SU-DHL-6 (cell line): ENCODE data around the gene PLXNA2.

Source experiments
- H2AFZ ChIP-seq: fragments of 200-600 bp; sonication (generic); 2 replicates; pipeline ENCODE4 v1.6.1; 2014; ENCODE audit warnings: low read depth, mild to moderate bottlenecking, moderate library complexity, mixed read lengths, antibody characterized with exemption, low read length; ENCODE audit not compliant: severe bottlenecking
- H3F3A ChIP-seq: fragments of 200-600 bp; shearing (Covaris generic); 2 replicates; pipeline ENCODE4 v1.6.0; 2016; ENCODE audit warnings: antibody characterized with exemption, mild to moderate bottlenecking; ENCODE audit not compliant: insufficient read depth
- H3K27ac ChIP-seq: fragments of 200-600 bp; sonication (generic); 2 replicates; pipeline ENCODE4 v1.5.1; 2016; ENCODE audit warnings: low read depth, mild to moderate bottlenecking, low read length, moderate library complexity, mixed read lengths
- H3K27me3 ChIP-seq: fragments of 200-600 bp; sonication (generic), shearing (Covaris generic); 2 replicates; pipeline ENCODE4 v1.6.0; 2014; ENCODE audit warnings: mild to moderate bottlenecking, low read length
- H3K36me3 ChIP-seq: fragments of 200-600 bp; sonication (generic); 2 replicates; pipeline ENCODE4 v1.6.1; 2014; ENCODE audit warnings: mild to moderate bottlenecking, low read length, mixed read lengths
- H3K4me2 ChIP-seq: fragments of 300-600, 200-600 bp; shearing (Covaris generic), sonication (generic); 2 replicates; pipeline ENCODE4 v1.6.0; 2014; ENCODE audit warnings: low read length, low read depth, mild to moderate bottlenecking; ENCODE audit not compliant: poor library complexity, severe bottlenecking
- H3K4me3 ChIP-seq: fragments of 200-600 bp; sonication (generic); 2 replicates; pipeline ENCODE4 v1.5.1; 2014; ENCODE audit warnings: antibody characterized with exemption, low read length, mild to moderate bottlenecking, mixed read lengths; ENCODE audit not compliant: insufficient read depth, poor library complexity, severe bottlenecking
- H3K79me2 ChIP-seq: fragments of 200-600 bp; sonication (generic); 2 replicates; pipeline ENCODE4 v1.6.1; 2014; ENCODE audit warnings: mild to moderate bottlenecking, low read length, moderate library complexity; ENCODE audit not compliant: insufficient read depth
- H3K9ac ChIP-seq: fragments of 200-600 bp; sonication (generic); 2 replicates; pipeline ENCODE4 v1.7.0; 2014; ENCODE audit warnings: mild to moderate bottlenecking, low read length
- H3K9me2 ChIP-seq: fragments of 200-600 bp; sonication (generic); replicated peaks from 2 replicates; pipeline ENCODE4 v1.6.1; 2014; ENCODE audit warnings: low read length; ENCODE audit not compliant: insufficient read depth
- H3K9me3 ChIP-seq: fragments of 200-600 bp; sonication (generic); 2 replicates; pipeline ENCODE4 v1.6.1; 2014; ENCODE audit warnings: low read length, mixed read lengths; ENCODE audit not compliant: insufficient read depth
- H4K20me1 ChIP-seq: fragments of 200-600 bp; sonication (generic); 2 replicates; pipeline ENCODE4 v1.6.1; 2014; ENCODE audit warnings: low read depth, mild to moderate bottlenecking, antibody characterized with exemption, low read length, moderate library complexity, mixed read lengths
- EZH2phosphoT487 ChIP-seq: fragments of 200-600 bp; sonication (generic), shearing (Covaris generic); conservative IDR thresholded peaks from 2 replicates; pipeline ENCODE4 v1.6.1; 2018; ENCODE audit warnings: mild to moderate bottlenecking, antibody characterized with exemption, low read length, moderate library complexity, mixed read lengths
- TF ChIP-seq, protein P1 (sequence below): fragments of 200-600 bp; sonication (generic); IDR thresholded peaks from one replicate; pipeline ENCODE4 v1.5.1; 2017; ENCODE audit warnings: antibody characterized with exemption, mild to moderate bottlenecking, low read length, moderate library complexity; ENCODE audit not compliant: insufficient read depth, poor library complexity, severe bottlenecking

Gene PLXNA2

GRCh38 chr1:208151728-208152598 is 92.2 kb downstream of the PLXNA2 start:
- no peak overlapping the region for H3K27ac ChIP-seq
- H4K20me1 ChIP-seq = no peaks in the 10 kb centered on the region
- no peaks in the 10 kb centered on the region for H3K9me3 ChIP-seq
- H3K27me3 ChIP-seq = no peaks in the 10 kb centered on the region
- H3F3A ChIP-seq = no peaks in the 10 kb centered on the region
- H3K4me2 ChIP-seq = no peak overlapping the region
- H3K36me3 ChIP-seq = no peaks in the 10 kb centered on the region
- TF ChIP-seq EZH2phosphoT487 = no peak
- TF ChIP-seq, protein P1, sequence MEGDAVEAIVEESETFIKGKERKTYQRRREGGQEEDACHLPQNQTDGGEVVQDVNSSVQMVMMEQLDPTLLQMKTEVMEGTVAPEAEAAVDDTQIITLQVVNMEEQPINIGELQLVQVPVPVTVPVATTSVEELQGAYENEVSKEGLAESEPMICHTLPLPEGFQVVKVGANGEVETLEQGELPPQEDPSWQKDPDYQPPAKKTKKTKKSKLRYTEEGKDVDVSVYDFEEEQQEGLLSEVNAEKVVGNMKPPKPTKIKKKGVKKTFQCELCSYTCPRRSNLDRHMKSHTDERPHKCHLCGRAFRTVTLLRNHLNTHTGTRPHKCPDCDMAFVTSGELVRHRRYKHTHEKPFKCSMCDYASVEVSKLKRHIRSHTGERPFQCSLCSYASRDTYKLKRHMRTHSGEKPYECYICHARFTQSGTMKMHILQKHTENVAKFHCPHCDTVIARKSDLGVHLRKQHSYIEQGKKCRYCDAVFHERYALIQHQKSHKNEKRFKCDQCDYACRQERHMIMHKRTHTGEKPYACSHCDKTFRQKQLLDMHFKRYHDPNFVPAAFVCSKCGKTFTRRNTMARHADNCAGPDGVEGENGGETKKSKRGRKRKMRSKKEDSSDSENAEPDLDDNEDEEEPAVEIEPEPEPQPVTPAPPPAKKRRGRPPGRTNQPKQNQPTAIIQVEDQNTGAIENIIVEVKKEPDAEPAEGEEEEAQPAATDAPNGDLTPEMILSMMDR = no peak
- H3K9ac ChIP-seq = no peak overlapping the region
- H3K4me3 ChIP-seq = no peak overlapping the region
- no peak overlapping the region for H2AFZ ChIP-seq
- no peaks in the 10 kb centered on the region for H3K9me2 ChIP-seq
- H3K79me2 ChIP-seq = no peaks in the 10 kb centered on the region

- no peak overlapping the region for H2AFZ ChIP-seq
- no peaks in the 10 kb centered on the region for H3K9me2 ChIP-seq
- H4K20me1 ChIP-seq = no peaks in the 10 kb centered on the region
- H3K79me2 ChIP-seq = no peaks in the 10 kb centered on the region
- H3K36me3 ChIP-seq = no peaks in the 10 kb centered on the region
- no peaks in the 10 kb centered on the region for H3K9me3 ChIP-seq
- H3K9ac ChIP-seq = no peak overlapping the region
- H3K27me3 ChIP-seq = no peaks in the 10 kb centered on the region
- no peaks in the 10 kb centered on the region for H3F3A ChIP-seq
- H3K27ac ChIP-seq = no peak overlapping the region
- TF ChIP-seq, protein P1 = no peak
- TF ChIP-seq EZH2phosphoT487 = no peak
- no peak overlapping the region for H3K4me3 ChIP-seq
- no peak overlapping the region for H3K4me2 ChIP-seq
These were observed 93.2 kb downstream of the PLXNA2 start for GRCh38 chr1:208150833-208151458.

DNA sequence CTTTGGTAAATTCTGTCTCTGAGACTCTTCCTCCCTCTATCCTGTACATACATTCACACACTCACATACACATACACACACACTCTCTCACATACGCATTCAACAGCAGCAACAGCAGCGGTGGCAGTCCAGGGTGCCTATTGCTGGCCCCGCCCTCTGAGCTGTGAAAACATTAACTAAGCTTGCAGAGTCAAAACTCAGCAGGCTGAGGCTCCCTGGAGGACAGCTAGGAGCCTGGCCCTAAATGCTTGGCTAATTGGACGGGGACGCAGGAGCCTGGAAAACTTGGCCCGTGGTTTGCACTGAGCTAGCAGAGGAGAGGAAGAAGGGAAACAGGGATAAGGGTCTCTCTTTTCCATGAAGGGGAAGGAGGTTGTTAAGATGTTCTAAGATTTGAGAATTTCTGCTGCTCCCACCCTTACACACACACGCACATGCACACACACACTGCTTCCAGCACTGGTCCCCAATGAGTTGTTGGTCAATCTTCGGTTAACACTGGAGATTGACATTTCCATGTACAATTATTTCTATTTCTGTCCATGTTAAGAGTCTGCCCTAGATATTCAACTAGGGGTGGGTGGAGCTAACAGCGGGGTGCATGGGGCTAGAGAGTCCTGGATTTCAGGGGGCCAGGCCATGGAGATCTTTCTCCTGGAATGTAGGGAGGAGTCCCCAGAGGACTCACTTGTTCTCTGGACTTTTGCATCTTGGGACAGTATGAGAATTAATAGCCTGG is 94.2 kb downstream of the PLXNA2 start:
- H3K9ac ChIP-seq = no peak overlapping the region
- no peaks in the 10 kb centered on the region for H3K79me2 ChIP-seq
- H3K9me3 ChIP-seq = no peaks in the 10 kb centered on the region
- no peaks in the 10 kb centered on the region for H3K27me3 ChIP-seq
- H3K4me2 ChIP-seq = no peak overlapping the region
- TF ChIP-seq, protein P1 = no peak
- no peak for TF ChIP-seq EZH2phosphoT487
- no peak overlapping the region for H3K4me3 ChIP-seq
- no peak overlapping the region for H2AFZ ChIP-seq
- H3K9me2 ChIP-seq = no peaks in the 10 kb centered on the region
- no peaks in the 10 kb centered on the region for H3K36me3 ChIP-seq
- no peaks in the 10 kb centered on the region for H3F3A ChIP-seq
- H3K27ac ChIP-seq = no peak overlapping the region
- no peaks in the 10 kb centered on the region for H4K20me1 ChIP-seq
